GM21526 (cell line): ENCODE data around the gene TESMIN.

Experiments used
- ATAC-seq: cut with Tn5 transposase; IDR thresholded peaks from one replicate; pipeline ENCODE4 v1.9.1; 2021; ENCODE audit warnings: moderate library complexity; ENCODE audit not compliant: unreplicated experiment, low FRiP score

TESMIN gene

DNA sequence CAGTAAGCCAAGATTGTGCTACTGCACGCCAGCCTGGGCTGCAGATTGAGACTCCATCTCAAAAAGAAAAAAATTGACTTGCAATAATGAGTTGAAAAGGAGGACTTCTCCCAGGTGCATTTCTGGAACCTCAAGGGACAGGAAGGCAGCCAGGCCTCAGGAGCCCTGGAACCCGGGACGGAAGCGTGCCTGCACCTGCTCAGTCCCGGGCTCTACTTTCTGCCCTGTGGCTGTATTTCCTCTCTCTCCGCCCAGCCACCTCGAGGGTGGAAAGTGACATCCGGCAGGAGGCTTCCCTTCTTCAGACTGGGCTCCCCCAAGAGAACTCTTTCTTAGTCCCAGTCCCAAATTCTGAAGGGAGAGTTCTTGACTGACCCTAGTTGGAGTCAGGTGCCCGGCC lies 87.2 kb downstream of the TESMIN start:
- no peak for ATAC-seq

DNA sequence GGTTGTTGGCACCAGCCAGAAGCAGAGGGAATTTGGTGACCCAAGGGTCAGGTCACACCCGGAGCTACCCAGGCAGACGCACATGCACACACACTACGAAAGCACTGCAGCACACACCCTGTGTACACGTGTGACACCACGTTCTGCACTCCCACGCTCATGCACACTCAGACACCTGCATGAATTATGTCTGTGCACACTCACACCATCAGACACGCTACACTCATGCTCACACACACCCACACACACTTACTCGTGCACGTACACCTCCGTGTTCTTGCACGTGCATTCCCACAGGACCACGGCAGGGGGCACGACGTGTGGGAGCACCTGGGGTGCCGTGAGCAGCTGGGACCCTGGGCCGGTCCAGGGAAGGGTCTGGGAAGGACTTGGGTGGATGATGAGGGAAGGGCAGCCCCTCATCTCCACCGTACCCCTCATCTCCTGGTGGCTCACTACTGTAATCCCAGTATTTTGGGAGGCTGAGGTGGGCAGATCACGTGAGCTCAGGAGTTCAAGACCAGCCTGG lies 87.8 kb downstream of the TESMIN start:
- ATAC-seq = no peak

DNA sequence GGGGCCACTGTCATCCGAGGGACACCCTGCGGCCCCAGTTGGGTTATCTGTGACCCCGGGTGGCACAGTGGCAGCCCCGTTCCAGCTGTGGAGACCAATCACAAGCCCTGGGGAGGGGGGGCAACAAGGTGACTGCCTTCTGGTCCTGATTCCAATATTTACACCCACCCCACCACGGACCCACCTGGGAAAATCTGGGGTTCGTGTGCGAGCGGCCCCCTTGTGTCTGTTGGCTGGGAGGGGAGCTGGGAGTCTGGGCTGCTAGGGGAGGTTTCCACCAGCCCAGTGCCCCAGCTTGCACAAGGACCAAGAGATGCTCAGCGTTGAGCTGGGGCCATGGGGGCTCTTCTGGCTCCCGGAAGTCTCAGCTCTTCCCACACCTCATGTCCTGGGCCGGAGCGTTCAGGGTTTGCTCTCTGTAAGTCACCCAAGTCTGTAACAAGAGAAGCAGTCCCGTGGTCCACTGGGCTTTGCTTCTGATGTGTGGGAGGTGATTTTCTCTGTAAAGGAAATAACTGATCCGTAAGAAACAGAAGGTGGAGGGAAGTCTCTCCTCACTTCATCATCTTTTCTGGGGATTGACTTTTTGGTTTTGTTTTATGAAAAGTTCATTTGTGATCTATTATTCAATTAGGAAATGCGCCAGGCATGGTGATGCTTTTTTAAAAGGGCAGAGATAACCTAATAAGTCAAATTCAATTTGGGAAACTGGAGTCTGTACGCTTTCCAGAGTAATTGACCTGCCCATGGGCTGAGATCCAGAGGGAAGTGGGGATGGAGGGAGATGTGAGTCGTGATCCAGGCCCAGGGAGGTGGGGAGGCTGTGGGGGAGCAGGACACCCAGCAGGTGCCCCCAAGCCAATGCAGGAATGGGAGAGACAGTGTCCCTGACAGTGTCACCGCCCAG lies 89.4 kb downstream of the TESMIN start:
- no peak for ATAC-seq

DNA sequence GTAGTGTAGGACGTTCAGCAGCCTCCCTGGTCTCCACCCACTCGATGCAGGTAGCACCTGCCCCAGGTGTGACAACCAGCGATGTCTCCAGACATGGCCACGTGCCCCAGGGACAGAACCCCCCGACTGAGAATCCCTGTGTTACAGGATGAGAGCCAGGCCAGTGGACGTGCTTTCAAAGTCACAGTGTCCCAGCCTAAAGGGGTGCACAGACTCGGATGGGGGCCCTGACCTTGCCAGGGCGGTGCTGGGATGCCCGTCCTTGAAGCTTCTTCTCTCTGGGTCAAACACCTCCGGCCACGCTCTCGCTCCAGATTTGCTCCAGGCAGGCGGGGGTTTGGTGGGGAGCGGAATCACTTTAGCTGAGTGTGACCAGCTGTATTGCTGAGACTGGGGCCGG lies 90.3 kb downstream of the TESMIN start:
- ATAC-seq = no peak

DNA sequence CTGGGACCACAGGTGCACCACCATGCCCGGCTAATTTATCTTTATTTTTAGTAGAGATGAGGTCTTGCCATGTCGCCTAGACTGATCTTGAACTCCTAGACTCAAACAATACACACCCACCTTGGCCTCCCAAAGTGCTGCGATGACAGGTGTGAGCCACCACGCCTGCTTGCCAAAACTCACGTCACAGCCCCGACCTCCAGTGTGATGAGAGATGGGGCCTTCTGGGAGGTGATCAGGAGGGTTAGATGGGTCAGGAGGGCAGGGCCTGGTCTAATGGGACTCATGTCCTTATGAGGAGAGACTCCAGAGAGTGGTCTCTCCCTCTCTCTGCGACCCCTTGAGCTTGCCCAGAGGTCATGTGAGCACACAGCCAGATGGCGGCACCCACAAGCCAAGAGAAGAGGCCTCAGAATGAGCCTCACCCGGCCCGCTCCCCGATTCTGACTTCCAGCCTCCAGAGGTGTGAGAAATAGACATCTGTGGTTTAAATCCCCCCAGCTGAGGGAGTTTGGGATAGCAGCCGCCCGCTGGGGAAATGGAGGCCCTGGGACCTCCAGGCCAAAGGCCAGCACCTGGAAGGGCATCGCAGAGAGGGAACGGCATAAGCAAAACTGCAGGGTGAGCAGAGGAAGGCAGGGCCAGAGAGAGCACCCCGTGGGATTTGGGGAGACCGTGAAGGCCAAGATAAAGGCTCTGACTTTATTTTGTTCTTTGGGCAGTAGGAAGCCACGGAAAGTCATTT lies 91.1 kb downstream of the TESMIN start:
- ATAC-seq = no peak

DNA sequence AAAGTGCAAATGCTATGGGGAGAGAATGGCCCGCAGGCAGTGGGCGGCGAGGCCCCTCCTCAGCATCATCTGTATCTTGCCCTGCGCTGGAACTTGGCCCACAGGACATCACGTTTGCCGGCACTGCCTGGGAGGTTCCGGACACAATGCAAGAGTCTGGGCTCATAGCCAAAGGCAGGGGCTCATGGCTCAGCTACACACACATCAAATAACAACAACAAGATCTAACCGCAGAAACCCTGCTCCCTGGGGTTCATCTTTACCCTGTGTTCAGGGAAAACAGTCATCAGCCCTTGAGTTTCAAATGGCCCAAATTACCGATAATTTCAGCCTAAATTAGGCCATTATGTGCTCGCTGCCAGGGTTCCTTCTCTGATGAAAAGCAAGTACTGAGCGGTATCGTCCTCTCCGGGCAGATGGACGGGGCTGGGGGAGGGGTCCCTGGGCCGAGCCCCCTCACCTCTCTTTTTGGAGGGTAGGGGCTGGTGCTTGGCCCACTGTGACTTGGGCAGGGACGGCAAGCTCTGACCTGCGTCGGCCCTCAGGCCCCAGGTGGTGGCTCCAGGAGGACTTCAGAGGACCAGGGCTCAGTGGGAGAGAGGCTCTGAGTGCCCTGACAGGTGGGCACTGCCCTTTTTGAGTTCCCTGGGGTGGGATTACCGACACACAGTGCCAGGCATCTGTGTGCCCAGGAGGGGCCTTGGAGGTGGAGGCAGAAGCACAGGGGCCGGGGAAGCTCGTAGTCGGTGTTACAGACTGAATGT lies 92.0 kb downstream of the TESMIN start:
- no peak for ATAC-seq

DNA sequence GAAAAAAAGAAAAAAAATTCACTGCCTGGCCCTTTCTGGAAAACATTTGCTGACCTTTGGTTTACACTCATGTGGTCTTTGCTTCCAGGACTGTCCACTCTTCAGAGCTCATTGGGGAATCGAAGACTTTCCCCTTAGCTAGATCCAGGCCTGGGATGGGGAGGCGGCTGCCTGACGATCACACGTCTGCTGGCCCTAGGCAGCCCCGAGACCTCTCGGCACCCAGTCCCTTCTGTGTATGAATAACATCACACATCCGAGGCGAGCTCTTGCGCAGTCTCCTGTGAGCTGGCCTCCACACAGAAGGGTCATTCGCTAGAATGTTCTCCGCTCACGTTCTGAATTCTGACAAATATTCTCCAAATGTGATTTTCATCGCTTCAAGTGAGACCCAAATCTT lies 92.7 kb downstream of the TESMIN start:
- no peak for ATAC-seq

DNA sequence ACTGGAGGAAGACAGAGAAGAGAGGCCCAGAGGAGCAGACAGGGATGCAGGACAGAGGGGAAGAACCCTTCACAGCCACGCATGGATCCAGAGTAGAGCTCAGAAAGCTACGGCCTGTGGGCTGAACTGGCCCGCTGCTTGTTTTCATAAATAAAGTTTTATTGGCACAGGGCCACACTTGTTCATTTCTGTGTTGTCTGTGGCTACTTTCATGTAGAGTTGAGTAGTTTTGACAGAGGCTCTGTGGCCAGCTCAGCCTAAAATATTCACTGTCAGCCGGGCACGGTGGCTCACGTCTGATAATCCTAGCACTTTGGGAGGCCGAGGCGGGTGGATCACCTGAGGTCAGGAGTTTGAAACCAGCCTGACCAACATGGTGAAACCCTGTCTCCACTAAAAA lies 93.2 kb downstream of the TESMIN start:
- ATAC-seq = no peak
